Measurements from ENCODE around the gene SRPK3.
"Not testable (repeated sequence)": the region's sequence is repeated elsewhere in the genome, so short reads cannot be mapped to it uniquely, and the experiment has no call there.

SRPK3 gene

DNA sequence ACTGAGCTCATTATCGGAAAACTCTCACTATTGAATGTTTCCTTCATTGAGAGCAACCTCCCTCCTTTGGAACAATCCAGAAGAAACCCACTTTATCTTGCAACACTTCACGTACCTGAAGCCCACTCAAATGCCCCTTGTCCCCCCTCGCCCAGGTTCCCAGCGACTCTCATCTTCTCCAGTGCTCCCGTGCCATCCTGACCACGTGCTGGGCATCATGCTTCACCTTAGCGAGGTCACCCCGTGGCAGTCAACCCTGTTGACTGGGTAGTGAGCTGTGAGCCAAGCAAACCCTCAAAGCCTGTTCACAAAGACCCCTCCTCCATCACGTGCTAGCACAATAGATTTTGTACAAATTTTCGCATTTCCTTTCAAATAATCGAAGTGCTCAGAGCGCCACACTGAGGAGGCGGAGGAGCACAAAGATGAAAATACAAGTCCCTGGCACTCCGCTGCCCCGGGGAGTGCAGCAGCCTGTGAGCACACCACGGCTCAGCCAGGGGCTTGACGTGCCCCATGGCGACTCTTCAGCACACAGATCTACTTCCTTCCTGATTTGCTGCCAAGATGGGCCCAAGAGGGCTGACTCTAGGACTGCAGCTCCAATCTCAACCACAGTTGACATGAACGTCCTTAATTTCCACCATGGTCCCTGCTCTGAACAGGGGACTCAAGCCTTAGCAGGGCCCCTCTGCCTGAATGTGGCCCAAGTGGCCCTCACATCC is 33.9 kb downstream of the SRPK3 start:
- DNase-seq: no peak

DNA sequence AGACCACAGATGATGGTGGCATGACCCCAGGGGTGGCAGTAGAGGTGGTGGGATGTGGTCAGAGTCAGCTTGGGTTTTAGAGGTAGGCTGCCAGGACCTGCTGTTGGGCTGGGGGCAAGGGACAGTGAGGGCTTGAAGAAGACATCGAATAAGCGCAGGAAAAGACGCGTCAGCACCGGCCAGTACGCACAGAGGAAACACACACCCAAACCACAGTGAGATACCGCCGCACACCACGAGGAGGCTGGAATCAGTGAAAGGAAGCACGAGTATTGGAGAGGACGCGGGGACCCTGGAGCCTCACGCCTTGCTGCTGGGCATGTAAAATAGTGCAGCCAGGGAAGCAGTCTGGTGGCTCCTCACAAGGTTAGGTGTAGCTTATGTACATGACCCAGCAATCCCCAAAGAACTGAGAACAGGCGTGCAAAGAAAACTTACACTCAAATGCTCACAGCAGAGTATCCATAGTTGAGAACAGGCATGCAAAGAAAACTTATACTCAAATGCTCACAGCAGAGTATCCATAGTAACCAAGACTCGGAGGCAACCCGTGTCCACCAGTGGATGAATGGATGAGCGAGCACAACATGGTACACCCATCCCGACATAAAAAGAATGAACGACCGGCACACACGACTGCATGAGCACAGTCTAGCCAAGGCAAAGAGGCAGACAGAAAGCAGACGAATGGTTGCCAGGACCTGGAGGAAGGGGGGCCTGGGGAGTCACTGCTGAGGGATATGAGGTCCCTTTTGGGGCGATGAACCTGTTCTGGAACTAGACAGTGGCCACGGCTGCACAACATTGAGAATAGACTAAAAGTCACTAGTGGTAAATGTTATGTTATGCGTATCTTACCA is 36.2 kb downstream of the SRPK3 start:
- DNase-seq: no peak

DNA sequence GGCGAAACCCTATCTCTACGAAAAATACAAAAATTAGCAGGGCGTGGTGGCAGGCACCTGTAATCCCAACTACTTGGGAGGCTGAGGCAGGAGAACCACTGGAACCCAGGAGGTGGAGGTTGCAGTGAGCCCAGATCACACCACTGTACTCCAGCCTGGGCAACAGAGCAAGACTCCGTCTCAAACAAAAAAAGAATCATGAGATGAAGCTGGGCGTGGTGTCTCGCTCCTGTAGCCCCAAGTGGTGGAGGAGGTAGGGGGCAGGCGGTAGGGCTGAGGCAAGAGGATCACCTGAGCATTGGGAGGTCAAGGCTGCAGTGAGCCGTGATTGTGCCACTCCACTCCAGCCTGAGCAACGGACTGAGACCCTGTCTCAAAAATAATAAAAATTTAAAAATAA is 37.2 kb downstream of the SRPK3 start:
- not testable (repeated sequence) for DNase-seq

DNA sequence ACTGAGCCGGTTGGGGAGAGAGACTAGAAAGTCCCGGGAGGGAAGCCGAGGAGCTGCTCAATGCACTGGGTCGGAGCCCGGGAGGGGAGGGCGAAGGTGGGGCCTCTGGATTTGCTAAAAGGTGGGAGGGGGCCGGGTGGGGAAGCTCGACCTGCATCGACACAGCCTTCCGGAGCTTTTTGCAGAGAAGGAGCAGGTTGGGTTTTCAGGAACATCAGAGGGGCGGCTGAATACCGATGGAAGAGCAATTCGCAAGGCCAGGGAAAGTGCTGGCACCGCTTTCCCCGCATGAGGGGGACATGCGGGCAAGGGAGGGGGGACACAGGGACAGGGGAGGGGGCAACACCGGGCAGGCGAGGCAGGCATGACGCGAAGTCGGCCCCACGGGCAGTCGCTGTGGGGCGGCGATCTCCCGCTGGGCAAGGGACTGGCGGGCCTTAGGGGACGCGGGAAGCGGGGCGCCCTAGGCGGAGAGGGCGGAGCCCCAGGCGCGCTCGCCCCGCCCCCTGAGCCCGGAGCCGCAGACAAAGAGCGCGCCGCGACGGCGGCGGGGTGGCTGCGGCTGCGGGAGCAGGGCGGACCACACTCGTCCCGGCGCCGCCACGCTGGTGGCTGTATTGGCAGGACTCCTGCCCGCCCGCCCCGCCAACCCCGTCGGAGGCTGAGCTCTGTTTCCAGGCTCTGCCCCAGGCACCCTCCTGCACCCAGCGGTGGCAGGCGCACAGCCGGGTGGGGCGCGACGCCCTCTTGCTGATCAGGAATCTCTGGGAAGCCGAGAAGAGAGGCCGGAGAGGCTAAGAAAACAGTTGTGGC is 37.9 kb downstream of the SRPK3 start:
- peak; percentile 26 to 41 for DNase-seq

DNA sequence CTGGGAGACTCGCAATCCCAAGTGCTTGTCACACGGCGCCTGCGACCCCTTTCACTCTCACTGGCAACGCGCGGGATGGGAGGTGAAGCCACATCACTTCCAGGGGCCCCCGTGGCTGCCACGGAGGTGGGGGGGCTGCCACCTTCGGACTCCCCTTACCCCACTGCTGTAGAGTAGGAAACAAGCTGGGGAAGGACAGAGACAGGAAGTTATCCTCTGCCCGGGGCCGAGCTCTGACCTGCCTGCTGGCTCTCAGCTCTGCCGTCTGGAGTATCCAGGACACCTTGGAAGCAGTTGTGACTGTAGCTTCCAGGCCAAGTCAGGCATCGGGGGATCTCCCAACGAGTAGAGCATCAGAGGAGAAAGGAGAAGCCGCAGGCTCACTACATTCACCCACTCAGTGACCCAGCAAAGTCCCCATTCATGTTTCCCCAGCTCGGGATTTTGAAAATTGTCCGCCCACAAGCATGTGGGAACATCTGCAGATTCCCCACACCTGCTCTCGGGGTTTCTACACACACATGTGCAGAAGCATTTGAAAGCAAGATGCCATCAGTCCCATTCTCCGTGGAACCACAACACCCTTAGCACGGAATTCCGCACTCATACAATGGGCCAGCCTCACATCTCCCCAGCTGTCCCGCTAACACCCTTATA is 38.7 kb downstream of the SRPK3 start:
- no peak for DNase-seq

DNA sequence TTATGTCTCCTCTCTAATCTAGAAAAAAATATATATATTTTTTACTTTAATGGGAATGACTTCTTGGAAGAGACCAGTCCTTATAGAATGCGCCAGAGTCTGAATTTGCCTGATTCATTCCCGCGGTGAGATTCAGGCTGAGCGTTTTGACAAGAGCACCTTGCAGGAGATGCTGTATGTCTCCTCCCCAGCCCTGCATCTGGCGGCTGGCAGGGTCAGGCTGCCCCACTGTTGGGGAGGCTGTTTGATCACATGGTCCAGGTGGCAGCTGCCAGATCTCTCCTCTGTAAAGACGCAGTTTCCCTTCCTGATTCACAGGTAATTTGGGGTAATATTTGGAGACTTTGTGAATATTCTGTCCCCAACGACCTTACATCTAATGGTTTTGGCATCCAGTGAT is 39.8 kb downstream of the SRPK3 start:
- no peak for DNase-seq

DNA sequence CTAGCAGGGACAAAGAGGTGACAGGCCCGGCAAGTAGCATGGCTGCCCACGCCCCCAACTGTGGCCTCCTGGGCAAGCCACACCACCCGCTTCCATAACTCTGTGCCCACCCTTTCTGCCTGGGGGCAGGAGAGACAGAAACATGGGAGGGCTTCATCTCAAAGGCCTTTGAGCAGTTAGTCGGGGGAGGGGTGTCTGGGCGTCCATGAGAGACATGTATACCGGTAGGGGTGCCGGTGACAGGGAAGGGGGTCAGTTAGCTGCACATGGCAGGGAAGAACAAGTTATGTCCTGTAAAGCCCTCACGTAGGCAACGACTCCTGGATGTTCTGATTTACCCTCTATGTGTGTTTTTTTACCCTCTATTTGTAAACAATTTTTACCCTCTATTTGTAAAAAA is 40.2 kb downstream of the SRPK3 start:
- DNase-seq: no peak

DNA sequence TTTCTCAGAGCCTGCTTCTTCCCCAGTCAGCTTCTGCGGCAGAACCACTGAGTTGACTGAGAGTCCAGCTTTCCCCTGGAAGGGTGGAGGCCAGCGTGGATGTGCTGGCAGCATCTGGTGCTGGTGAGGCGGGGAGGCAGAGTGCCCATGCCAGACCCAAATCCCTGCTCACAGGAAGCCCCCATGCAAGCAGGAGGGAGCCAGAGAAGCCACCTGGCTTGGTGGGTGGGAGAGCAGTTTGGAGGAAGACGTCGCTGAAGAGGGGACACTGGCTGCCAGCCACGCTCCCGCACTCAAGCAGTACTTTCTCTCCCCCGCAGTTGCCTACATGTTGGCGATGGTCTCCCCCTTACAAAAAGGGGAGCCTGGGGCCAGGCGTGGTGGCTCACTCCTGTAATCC is 43.5 kb downstream of the SRPK3 start:
- DNase-seq: no peak

DNA sequence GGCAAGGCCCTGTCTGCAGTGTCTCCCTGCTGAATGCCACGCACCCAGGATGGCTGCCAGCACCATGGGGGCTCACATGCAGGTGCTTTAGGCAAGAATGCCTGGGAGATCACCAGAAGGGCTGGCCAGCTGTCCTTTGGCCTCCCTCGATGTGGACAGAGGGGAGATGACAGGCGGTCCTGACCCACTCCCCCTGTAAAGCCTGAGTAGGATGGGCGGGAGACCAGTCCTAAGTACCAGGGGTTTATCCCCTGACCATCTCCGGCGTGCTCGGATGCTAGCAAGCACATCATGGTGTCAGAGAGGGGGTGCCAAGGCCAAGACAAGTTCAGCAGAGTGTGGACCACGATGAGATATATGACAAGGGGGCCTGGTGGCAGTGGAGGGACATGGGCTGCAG is 44.2 kb downstream of the SRPK3 start:
- no peak for DNase-seq

DNA sequence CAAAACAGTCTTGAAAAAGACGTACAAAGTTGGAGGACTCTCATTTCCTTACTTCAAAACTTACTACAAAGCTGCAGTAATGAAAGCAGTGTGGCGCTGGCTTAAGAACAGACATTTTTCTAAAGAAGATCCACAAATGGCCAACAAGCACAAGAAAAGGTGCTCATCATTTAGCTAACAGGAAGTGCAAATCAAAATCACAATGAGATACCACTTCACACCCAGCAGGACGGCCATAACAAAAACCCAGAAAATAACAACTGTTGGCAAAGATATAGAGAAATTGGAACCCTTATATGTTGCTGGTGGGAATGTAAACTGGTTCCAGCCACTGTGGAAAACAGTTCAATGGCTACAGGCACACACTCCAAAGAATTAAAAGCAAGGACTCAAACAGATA is 46.2 kb downstream of the SRPK3 start:
- no peak for DNase-seq

DNA sequence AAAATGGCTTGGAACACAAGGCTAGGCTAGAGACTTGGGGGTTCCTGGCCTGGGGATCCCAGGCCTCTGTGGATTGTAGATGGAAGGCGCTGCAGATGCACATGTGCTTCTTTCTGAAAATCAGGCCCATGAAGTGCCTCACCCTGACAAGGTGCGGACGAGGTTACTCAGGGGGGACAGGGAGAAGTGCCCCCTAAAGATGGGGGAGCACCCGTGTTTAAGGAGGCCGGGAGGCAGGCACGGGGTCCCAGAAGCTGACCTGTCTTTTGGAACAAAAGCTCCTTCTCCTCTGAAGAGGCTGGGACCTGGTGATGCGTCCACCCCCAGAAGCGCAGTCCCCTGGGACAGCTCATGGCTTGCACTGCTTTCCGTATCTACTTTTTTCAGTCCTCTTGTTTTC is 47.1 kb downstream of the SRPK3 start:
- DNase-seq: no peak

DNA sequence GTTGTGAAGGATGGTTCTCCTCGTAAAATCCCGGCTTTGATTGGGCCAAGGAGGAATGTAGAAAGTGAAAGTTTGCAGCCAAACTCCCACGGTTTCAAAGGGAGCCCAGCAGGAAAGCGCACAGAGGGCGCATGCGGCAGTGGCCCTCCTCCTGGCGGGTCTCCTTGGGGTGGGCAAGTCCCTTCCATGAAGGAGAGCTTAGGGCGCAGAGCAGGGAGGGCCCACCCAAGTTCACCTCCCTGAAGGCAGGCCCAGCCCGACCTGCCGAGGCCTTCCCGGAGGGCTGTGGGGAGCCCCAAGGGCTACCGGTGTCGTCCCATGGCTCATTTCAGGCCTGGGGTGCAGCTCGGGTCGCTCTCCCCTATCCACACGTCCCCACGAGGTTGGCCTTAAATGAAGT is 47.5 kb downstream of the SRPK3 start:
- no peak for DNase-seq

DNA sequence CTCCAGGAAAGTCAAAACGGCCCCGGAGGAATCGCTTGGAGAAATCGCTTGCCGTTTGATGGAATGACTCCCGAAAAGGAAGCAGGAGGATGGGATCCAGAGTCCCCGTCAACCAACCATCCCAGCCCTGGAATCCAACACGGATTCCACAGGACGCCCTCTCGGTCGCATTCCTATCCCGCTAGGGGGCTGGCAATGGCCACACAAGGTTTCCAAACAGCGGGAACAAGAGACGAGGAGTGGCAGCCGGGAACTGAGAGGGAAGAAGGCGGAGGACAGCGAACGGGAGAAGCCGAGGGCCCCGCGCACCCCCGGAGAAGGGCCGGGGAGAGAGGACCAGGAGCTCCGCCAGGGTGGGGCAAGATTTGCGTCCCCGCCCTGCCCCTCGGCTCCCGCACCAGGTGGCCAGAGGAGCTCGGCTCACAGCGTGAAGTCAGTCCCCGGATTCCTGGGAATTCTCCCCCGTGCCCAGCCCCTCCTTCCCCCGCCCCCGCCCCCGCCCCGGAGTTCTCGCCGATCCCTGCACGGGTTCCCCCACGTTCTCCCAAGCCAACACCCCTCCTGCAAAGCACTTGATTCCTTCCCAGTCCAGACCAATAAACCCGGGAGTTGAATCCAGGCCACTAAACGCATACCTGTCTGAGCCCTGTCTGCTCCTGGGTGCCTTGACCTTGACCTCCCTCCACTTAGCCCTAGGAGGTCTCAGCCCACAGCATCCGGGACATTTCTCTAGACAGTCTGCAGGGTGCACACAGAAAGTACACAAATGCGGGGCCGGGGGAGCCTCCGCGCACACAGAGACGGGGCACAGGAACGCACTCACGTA is 48.1 kb downstream of the SRPK3 start:
- no peak for DNase-seq

DNA sequence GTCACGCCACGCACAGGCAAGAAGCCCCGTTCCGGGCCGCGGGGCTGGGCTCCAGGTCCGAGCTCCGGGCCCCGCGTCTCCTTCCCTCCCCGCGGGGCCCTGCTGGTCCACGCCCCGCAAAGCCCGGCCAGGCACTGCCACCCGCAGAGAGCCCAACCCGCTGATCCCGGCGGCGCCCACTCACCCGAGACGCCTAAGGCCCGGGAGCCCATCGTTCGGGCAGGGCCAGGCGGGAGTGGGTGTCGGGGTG is 48.6 kb downstream of the SRPK3 start:
- no peak for DNase-seq

DNA sequence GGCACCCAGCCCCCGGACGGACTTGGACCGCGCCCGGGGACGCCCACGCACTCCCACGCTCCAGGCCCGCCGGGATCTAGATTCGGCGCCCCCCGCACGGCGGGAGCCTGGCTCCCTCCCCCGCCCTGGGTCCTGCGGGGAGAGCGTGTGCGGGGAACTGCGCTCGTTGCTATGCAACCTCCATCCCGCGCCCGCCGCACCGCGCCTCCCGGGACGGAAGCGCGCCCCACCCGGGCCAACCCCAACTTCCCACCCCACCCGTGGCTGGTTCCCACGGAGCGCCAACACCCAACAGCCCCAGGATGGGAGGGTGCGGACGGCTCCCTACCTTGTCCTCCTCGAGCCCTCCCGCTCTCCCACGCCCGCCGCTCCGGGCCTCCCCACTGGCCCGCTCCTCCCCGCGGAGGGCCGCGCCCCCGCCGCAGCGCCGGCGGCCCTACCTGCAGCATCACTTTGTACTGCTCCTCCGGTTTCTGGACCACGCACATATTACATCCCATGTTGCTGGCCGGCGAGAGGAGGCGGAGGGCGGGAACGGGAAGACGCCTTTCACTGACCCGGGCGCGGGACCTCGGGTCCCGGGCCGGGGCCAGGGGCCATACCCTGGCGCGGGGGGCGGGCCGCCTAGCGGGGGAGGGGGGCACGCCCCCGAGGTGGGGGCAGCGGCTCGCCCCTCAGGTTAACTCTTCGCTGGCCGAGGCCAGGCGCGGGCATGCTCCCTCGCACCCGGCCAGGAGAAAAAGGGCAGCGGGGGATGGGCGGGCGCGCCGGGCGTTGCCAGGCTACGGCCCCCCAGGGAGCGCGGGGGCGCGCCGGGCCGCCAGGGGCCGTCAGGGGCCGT is 49.2 kb downstream of the SRPK3 start, which contains the start of gene PDZD4:
TSS of gene PDZD4 (minus strand) at position 746 of the 841 bp plus-strand sequence. CDS start at position 500, 246 bp downstream.
- DNase-seq: no peak

DNA sequence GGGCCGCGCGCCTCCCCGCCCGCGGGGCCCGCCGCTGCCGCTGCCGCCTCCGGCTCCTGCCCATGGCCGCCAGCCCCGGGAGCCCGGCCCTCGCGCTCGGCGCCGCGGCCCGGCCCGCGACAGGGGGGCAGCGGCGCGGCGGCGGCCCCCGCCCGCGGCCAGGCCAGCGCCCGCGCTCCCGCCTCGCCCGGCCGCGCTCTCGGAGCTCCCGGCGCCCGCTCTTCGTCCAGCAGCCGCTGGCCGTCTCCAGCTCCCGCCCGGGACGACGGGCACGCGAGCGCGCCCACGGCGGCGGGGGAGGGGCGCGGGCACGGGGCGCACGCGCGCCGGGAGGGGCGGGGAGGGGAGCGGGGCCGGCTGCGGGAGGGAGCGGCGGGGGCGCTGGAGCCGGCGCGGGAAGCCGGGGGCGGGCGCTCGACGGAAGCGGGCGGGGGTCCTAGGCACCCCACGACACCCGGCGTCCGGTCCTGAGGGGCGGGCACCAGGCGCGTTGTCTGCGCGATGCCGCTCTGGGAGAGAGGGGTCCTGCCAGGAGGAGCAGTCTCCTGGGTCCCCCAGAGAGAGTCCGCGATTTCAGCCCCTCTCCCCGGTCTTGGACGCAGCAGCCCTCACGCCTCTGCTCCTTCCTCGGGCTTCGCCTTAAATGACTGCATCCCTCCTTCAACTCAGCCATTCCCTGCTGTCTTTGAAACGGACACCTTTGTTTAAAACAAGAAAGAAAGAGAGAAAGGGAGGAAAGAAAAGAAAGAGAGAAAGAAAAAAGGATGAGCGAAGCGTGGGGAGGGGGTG is 50.0 kb downstream of the SRPK3 start:
- no peak for DNase-seq

DNA sequence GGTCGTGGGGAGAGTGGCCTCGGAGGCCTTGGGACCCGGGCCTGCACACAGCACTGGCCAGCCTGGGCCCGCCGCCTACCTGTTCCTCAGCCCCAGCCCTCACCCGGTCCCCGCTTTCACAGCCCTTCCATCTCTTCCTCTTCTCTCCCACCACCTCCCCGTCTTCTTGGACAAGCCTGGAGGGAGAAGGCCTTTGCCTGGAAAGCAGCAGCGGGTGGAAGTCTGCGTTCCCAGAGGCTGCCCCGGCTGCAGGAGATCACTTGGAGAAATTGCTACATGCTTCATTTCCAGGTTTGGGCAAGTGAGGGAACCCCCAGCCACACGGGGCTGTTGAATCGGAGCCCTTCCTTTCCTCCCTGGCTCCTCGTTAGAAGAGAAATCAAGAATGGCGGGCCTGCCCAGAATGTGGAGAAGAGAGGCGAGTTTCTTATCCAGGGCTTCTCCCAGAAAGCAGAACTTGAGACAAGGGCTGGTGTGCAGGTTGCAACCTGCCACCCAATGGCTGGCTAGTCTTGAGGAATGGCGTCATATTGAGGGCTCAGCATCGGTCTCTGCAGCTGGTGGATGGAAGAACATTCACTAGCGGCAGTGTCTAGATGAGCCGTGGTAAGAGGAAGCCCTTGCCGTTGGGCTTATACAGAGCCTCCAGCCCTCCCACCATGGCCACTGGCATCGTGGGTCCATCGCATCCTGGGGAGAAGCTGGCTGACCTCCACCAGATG is 50.7 kb downstream of the SRPK3 start:
- no peak for DNase-seq

DNA sequence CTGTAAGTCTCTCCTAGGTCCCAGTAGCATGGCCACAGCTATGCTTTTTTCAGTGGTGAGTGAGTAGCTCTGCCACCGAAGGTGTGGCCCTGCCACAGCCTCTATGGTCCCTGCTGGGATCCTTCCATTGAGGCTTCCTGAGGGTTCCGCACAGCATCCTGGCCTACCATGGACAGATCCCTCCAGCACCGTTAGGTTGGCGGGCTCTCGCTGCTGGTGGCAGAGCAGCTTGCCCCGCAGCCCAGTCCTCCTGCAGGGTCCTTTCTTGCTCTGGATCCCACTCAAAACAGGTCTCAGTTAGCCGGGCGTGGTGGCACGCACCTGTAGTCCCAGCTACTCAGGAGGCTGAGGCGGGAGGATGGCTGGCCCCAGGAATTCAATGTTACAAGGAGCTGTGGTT is 51.9 kb downstream of the SRPK3 start:
- DNase-seq: no peak
